Duodenal mucosa (tissue), 2 donors: ENCODE measurements around the gene ARMC2.
"Not testable (repeated sequence)": the region's sequence is repeated elsewhere in the genome, so short reads cannot be mapped to it uniquely, and the experiment has no call there.

Experiments used
- H3K27ac ChIP-seq: one replicate; pipeline ENCODE4 v1.7.0; 2013; ENCODE audit warnings: low read depth, low read length
- H3K27me3 ChIP-seq, 2 donors: one replicate each; pipeline ENCODE4 v1.7.0; 2013; ENCODE audit warnings: low read length in 2 of 2, control low read depth in 1 of 2; ENCODE audit not compliant: insufficient read depth in 2 of 2, control insufficient read depth in 1 of 2
- H3K36me3 ChIP-seq, 2 donors: one replicate each; pipeline ENCODE4 v1.7.0; 2013; ENCODE audit warnings: low read length in 2 of 2, control low read depth in 1 of 2; ENCODE audit not compliant: insufficient read depth in 2 of 2, control insufficient read depth in 1 of 2
- H3K4me1 ChIP-seq, 2 donors: one replicate each; pipeline ENCODE4 v1.7.0; 2013; ENCODE audit warnings: low read length in 2 of 2, control low read depth in 1 of 2; ENCODE audit not compliant: insufficient read depth in 2 of 2, control insufficient read depth in 1 of 2
- H3K4me3 ChIP-seq, 2 donors: one replicate each; pipeline ENCODE4 v1.7.0; 2013; ENCODE audit warnings: low read length in 2 of 2, low read depth in 1 of 2
- H3K9ac ChIP-seq, 2 donors: one replicate each; pipeline ENCODE4 v1.7.0; 2013; ENCODE audit warnings: low read length in 2 of 2, low read depth in 1 of 2
- H3K9me3 ChIP-seq, 2 donors: one replicate each; pipeline ENCODE4 v1.7.0; 2013; ENCODE audit warnings: low read length in 2 of 2, control low read depth in 1 of 2; ENCODE audit not compliant: control insufficient read depth in 1 of 2

The ARMC2 gene

GRCh38 chr6:108931090-108931489 is 82.9 kb downstream of the ARMC2 start:
- not testable (repeated sequence) for H3K9me3 ChIP-seq, H3K27me3 ChIP-seq, H3K4me1 ChIP-seq, H3K4me3 ChIP-seq, H3K27ac ChIP-seq, H3K36me3 ChIP-seq, H3K9ac ChIP-seq

- Histone ChIP-seq H3K4me1 (peaks cover 3 to 4% of the 10 kb centered on the region in 2 donors), H3K9ac (no peak overlapping the region), H3K36me3 (no peaks in the 10 kb centered on the region), H3K4me3 (no peak overlapping the region), H3K9me3 (no peaks in the 10 kb centered on the region), H3K27me3 (no peaks in the 10 kb centered on the region), H3K27ac (no peak overlapping the region)
Measured at GRCh38 chr6:108937170-108937569, 88.9 kb downstream of the ARMC2 start.

DNA sequence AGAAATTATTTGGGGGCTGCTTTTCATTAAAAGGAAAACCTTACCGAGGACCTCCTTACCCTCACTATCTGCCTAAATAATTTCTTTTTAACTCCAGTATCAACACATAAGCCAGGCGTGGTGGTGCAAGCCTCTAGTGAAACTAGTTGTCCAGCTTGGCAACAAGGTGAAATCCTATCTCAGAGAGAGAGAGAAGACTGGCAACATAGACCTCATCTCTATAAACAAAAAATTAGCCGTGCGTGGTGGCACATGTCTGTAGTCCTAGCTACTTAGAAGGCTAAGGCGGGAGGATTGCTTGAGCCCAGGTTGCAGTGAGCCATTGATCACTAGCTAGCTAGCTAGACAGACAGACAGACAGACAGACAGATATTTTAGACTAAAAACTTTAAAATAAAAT is 92.5 kb downstream of the ARMC2 start:
- Histone ChIP-seq H3K27me3 (no peaks in the 10 kb centered on the region), H3K36me3 (no peaks in the 10 kb centered on the region), H3K4me1 (peaks cover 13% of the 10 kb centered on the region in 2 donors), H3K4me3 (no peak overlapping the region), H3K27ac (no peak overlapping the region), H3K9me3 (no peaks in the 10 kb centered on the region), H3K9ac (no peak overlapping the region)

GRCh38 chr6:108941281-108941680 is 93.1 kb downstream of the ARMC2 start:
- no peak overlapping the region for H3K9ac ChIP-seq
- no peaks in the 10 kb centered on the region for H3K36me3 ChIP-seq
- no peaks in the 10 kb centered on the region for H3K9me3 ChIP-seq
- no peak overlapping the region for H3K4me3 ChIP-seq
- peaks cover 16 to 17% of the 10 kb centered on the region in 2 donors for H3K4me1 ChIP-seq
- no peaks in the 10 kb centered on the region for H3K27me3 ChIP-seq
- no peak overlapping the region for H3K27ac ChIP-seq

GRCh38 chr6:108941859-108942258 is 93.6 kb downstream of the ARMC2 start:
- Histone ChIP-seq H3K27ac (no peak overlapping the region), H3K4me1 (peaks cover 22% of the 10 kb centered on the region in 2 donors)

GRCh38 chr6:108942556-108943492 is 94.6 kb downstream of the ARMC2 start:
- Histone ChIP-seq H3K27ac (no peak overlapping the region), H3K4me3 (no peak overlapping the region), H3K4me1 (peaks cover 24 to 31% of the 10 kb centered on the region in 2 donors), H3K27me3 (no peaks in the 10 kb centered on the region), H3K36me3 (no peaks in the 10 kb centered on the region), H3K9me3 (no peaks in the 10 kb centered on the region), H3K9ac (no peak overlapping the region)

More at GRCh38 chr6:108941859-108942258, 93.6 kb downstream of the ARMC2 start:
- H3K27me3 ChIP-seq, result no peaks in the 10 kb centered on the region
- H3K9ac ChIP-seq, result no peak overlapping the region
- no peaks in the 10 kb centered on the region for H3K36me3 ChIP-seq
- H3K9me3 ChIP-seq, result no peaks in the 10 kb centered on the region
- H3K4me3 ChIP-seq, result no peak overlapping the region

- H3K27me3 ChIP-seq, result no peaks in the 10 kb centered on the region
- H3K9ac ChIP-seq, result no peak overlapping the region
- H3K27ac ChIP-seq, result no peak overlapping the region
- H3K36me3 ChIP-seq, result no peaks in the 10 kb centered on the region
- peaks cover 24 to 31% of the 10 kb centered on the region in 2 donors for H3K4me1 ChIP-seq
- no peak overlapping the region for H3K4me3 ChIP-seq
- H3K9me3 ChIP-seq, result no peaks in the 10 kb centered on the region
Measured at GRCh38 chr6:108944071-108944470, 95.8 kb downstream of the ARMC2 start.

GRCh38 chr6:108944707-108945680 is 96.8 kb downstream of the ARMC2 start:
- Histone ChIP-seq H3K27ac (peak overlapping the region; percentile 59), H3K4me1 (peaks cover 24 to 31% of the 10 kb centered on the region in 2 donors), H3K9me3 (no peaks in the 10 kb centered on the region), H3K9ac (no peak overlapping the region), H3K4me3 (no peak overlapping the region), H3K27me3 (no peaks in the 10 kb centered on the region), H3K36me3 (no peaks in the 10 kb centered on the region)

GRCh38 chr6:108945681-108946159 is 97.5 kb downstream of the ARMC2 start:
- H3K27me3 ChIP-seq, result no peaks in the 10 kb centered on the region
- H3K27ac ChIP-seq, result peak overlapping the region; percentile 59
- peaks cover 24 to 31% of the 10 kb centered on the region in 2 donors for H3K4me1 ChIP-seq
- no peak overlapping the region for H3K4me3 ChIP-seq
- no peaks in the 10 kb centered on the region for H3K9me3 ChIP-seq
- no peaks in the 10 kb centered on the region for H3K36me3 ChIP-seq
- H3K9ac ChIP-seq, result no peak overlapping the region
